HFF-Myc (cell line): Measurements from ENCODE around the gene CTBP2.
A peak's percentile ranks its signal among the peaks of the same experiment; 100 is the strongest.

Experiments used
- DNase-seq: peaks from one replicate; pipeline ENCODE4 v3.0.0-alpha.2; 2011; ENCODE audit warnings: low read depth; ENCODE audit errors: extremely low read depth
- H3K4me3 ChIP-seq: replicated peaks from 2 replicates; pipeline ENCODE4 v1.5.1; 2011; ENCODE audit warnings: low read depth, mild to moderate bottlenecking, control low read depth, low read length
- TF ChIP-seq, protein P1 (sequence below): IDR thresholded peaks from 2 replicates; pipeline ENCODE4 v1.5.1; 2012; ENCODE audit warnings: mild to moderate bottlenecking, low read depth, low read length, control low read depth; ENCODE audit errors: missing control alignments

CTBP2 gene

DNA sequence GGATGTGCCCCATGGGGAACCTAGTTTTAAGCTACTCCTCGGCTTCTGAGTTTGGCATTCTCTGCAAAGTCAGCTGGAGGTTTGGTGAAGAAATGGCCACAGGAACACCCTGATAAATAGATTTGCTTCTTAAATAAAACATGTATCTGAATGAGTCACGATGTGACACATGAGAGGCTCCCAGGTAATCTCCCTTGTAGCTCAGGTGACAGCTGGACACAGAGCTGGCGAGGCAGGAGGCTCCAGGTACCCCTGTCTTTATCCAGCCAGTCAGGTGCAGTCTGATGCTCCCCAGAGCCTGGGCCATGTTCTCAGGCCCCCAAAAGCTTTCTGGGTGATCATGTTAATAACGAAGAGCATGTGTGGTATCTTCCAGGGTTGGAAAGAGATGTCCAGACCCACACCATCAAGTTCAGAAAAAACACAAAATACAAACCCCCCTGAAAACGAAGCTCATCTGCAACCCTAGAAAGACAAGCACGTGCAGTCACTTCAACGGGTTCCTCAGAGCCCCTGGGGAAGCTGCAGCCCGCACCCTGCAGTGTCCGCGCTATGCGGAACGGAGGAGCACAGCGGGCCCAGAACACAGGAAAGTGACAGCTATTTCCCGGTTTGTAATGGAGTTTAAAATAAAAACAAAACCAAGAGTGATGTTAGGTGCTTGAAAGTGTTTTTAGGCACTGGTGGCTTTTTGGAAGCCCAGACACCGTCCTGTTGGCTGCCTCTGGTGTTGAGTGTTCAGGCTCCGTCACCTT lies 149.0 kb downstream of the CTBP2 start:
- DNase-seq, result no peak
- no peak overlapping the region for H3K4me3 ChIP-seq
- TF ChIP-seq, protein P1, sequence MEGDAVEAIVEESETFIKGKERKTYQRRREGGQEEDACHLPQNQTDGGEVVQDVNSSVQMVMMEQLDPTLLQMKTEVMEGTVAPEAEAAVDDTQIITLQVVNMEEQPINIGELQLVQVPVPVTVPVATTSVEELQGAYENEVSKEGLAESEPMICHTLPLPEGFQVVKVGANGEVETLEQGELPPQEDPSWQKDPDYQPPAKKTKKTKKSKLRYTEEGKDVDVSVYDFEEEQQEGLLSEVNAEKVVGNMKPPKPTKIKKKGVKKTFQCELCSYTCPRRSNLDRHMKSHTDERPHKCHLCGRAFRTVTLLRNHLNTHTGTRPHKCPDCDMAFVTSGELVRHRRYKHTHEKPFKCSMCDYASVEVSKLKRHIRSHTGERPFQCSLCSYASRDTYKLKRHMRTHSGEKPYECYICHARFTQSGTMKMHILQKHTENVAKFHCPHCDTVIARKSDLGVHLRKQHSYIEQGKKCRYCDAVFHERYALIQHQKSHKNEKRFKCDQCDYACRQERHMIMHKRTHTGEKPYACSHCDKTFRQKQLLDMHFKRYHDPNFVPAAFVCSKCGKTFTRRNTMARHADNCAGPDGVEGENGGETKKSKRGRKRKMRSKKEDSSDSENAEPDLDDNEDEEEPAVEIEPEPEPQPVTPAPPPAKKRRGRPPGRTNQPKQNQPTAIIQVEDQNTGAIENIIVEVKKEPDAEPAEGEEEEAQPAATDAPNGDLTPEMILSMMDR, result no peak

DNA sequence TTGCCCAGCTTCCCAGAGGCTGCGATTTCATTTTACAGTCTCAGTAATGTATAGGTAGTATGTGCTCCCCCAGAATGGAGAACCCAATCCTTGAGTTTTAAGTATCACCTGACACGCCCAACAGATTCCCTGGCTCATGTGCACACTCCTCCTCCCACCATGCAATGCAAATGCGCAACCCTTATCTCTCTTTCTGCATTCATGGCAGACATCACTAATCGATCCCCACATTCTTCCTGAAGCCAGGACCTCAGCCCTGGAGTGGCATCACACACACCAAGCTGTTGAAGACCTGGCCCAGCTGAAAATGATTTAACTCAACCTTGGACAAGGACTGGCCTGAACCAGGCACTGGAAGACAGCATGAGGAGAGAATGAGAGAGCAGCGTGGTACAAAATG lies 150.0 kb downstream of the CTBP2 start:
- no peak overlapping the region for H3K4me3 ChIP-seq
- TF ChIP-seq, protein P1, result no peak
- DNase-seq, result no peak

DNA sequence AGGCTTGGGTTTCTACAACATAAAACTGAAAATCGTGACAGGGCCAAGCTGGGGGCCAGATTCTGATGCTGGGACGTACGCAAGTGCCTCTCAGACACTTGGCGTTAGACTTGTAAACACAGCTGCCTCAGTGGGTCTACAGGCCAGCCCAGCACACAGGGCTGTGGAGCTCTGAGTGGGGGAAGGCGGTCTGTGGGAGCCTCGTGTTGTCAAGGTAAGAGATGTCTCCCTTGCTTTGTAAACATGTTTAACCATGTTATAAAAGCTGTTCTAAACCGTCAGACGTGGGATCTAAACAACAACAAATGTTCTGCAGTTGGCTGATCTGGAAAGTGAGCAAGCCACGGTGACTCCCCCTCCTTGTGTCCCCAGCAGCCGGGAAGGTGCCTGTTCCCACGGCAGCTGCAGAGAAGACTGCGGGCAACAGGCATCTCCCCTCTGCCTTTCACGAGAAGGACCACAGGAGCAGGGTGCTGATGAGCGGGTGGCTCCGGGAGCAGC lies 150.7 kb downstream of the CTBP2 start:
- TF ChIP-seq, protein P1, result no peak
- no peak overlapping the region for H3K4me3 ChIP-seq
- DNase-seq, result no peak

DNA sequence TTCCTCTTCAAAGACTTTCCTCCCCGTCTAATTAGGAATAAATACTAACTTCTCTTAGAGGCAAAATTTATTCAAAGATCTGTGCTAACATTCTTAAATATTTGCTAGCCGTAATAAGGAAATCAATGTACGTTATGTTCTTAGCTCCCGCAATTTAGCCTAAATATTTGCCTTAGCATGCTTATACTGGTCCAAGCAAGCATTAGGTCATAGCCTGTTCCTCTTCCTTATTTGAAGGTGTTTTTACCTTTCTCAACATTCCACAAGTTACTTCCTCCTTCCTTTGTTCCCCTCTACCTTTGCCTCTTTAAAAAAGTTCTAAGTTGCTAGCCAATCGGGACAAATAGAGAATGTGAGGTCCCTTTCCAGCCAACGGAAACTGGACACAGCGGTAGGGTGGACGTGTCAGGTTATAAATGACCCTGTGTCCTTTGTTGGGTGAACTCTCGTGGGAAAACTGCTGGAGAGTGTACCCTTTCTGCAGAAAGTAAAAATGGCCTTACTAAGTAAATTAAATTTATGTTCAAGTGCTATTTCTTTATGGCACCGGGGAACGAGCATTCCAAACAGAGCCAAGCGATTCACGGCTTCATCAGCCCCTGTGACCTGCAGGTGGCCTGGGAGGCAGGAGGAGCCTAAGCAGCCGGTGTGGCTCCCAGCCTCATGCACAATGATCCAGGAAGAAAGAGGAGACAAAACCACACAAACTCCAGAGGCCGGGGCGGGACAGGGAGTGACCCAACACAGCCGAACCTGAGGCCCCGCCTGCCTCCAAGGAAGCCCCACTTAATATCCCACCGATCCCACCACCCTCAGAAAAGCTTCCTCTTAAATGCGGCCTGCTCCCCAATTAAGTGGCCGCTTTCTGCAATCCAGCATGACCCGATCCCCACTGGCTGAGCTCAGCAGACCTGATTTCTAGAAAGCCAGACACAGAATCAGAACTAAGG lies 151.4 kb downstream of the CTBP2 start:
- no peak for DNase-seq
- TF ChIP-seq, protein P1, result no peak
- H3K4me3 ChIP-seq, result no peak overlapping the region

DNA sequence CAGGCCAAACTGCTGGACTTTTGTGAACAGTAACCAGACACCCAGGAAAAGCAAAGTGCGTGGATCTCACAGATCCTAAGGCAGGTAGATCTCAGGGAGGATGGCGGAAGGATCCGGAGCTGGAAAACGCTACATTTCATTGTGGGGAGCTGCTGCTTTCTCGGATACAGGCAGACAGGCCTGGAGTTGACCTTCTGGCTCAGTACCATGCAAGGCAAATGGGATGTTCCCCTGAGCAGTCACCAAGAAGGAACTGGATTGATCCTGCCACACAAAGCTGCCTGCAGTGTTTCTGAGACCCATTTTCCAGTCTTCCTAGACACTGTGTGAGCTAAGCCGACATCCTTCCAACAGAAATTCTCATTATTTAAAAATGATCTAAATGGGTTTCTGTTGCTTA lies 152.9 kb downstream of the CTBP2 start:
- TF ChIP-seq, protein P1, result no peak
- DNase-seq, result no peak
- 0 out of 2 replicates have a peak overlapping the region, but pooled peaks have one; percentile 6 for H3K4me3 ChIP-seq

DNA sequence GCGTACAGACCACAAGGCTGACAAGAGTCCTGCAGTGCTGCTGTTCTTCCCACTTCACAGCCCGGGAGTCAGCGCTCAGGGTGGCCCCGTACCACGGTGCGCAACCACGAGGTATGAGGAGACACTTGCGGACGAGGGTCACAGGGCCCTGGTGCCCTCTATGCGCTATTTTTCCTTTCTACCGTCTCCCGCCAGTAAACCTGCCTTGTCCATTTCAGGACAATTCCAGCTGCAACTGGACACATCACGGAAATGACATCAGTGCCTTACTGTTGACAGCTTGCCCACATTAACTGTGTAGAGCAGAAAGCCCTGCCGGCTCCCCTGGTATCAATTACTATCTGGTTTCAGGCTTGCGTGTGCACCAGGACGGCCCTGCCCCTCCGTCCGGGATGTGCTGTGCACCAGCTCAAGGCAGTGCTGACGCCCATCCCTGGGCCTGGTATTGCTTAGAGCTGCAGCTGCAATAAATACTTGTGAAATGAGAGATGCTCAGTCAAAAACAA lies 153.4 kb downstream of the CTBP2 start:
- peak; percentile 97 for DNase-seq
- TF ChIP-seq, protein P1, result no peak
- H3K4me3 ChIP-seq, result no peak overlapping the region
